ENCODE results near the gene TOR1AIP1. TPM values are rescaled to one million over a fixed set of nuclear protein-coding genes. Genes with fewer than 3 reads are reported as not detected.

Gene TOR1AIP1
- total RNA-seq, 4 donors from 2014 or later: 91.1 to 116 (median 104) TPM

DNA sequence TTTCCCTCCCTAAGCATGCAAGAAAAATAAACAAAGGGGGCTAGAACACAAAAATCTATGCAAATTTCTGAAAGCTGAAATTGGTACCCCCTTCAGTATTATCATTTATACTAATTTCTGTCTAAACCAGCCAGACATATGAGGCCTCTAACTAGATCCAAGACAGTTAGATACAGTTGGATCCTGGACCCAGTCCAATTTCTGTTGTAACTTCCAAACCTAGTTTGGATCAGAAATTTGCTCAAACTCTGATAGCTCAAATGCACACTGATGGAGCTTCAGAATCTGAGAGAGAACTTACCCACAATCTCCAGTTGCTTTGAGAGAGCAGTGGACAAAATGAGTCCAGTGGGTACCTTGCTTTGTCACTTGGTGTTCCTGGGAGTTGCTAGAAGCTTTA is 84.5 kb downstream of the TOR1AIP1 start:
- Histone ChIP-seq H3K4me3 (replicated peaks in 1 of 3) (no peak overlapping the region), H3K27ac (no peak overlapping the region), H3K9me3 (no peaks in the 10 kb centered on the region), H3K36me3 (no peaks in the 10 kb centered on the region), H3K27me3 (no peaks in the 10 kb centered on the region), H3K4me1 (peaks cover 0 to 26% of the 10 kb centered on the region in 2 donors)
- intact Hi-C loops (cut with DNase I): no loop called here
- TF ChIP-seq POLR2A (IDR thresholded peaks at IDR 0.05): no peak
- TF ChIP-seq, protein P1, sequence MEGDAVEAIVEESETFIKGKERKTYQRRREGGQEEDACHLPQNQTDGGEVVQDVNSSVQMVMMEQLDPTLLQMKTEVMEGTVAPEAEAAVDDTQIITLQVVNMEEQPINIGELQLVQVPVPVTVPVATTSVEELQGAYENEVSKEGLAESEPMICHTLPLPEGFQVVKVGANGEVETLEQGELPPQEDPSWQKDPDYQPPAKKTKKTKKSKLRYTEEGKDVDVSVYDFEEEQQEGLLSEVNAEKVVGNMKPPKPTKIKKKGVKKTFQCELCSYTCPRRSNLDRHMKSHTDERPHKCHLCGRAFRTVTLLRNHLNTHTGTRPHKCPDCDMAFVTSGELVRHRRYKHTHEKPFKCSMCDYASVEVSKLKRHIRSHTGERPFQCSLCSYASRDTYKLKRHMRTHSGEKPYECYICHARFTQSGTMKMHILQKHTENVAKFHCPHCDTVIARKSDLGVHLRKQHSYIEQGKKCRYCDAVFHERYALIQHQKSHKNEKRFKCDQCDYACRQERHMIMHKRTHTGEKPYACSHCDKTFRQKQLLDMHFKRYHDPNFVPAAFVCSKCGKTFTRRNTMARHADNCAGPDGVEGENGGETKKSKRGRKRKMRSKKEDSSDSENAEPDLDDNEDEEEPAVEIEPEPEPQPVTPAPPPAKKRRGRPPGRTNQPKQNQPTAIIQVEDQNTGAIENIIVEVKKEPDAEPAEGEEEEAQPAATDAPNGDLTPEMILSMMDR (IDR thresholded peaks at IDR 0.05): no peak
- DNase-seq: no peak

DNA sequence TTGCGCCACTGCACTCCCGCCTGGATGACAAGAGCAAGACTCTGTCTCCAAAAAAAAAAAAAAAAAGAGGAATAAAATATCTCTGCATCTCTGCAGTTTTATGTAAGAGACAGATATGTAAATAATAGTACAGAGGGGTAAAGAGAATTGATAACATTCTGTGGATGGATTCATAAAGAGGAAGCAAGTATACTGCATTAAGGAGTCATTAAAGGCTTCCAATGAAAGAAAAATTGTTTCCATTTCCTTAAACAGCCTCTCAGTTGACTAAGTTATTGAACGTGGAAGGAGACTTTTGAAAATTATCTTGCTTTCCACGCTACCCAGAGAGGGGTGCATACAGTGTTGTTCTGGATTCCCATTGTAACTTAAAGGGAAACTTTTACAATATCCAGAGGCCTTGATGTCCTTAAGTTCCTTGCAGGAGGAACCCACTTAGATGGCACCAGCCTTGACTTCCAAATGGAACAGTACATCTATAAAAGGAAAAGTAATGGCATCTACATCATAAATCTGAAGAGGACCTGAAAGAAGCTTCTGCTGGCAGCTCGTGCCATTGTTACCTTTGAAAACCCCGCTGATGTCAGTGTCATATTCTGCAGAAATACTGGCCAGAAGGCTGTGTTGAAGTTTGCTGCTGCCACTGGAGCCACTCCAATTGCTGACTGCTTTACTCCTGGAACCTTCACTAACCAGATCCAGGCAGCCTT is 86.4 kb downstream of the TOR1AIP1 start:
- Histone ChIP-seq H3K4me1 (peaks cover 0 to 31% of the 10 kb centered on the region in 2 donors), H3K36me3 (no peaks in the 10 kb centered on the region), H3K9me3 (no peaks in the 10 kb centered on the region), H3K27ac (peak overlapping the region in 2 of 3 donors; percentile 69 to 73), H3K27me3 (no peaks in the 10 kb centered on the region), H3K4me3 (replicated peaks in 1 of 3) (no peak overlapping the region)
- no peak for DNase-seq
- WGBS, 2 donors: 96 to 98% methylated on average over 6 of the region's 6 CpGs
- no peak for TF ChIP-seq POLR2A (IDR thresholded peaks at IDR 0.05)
- TF ChIP-seq, protein P1 (IDR thresholded peaks at IDR 0.05): no peak
- intact Hi-C loops (cut with DNase I): no loop called here

DNA sequence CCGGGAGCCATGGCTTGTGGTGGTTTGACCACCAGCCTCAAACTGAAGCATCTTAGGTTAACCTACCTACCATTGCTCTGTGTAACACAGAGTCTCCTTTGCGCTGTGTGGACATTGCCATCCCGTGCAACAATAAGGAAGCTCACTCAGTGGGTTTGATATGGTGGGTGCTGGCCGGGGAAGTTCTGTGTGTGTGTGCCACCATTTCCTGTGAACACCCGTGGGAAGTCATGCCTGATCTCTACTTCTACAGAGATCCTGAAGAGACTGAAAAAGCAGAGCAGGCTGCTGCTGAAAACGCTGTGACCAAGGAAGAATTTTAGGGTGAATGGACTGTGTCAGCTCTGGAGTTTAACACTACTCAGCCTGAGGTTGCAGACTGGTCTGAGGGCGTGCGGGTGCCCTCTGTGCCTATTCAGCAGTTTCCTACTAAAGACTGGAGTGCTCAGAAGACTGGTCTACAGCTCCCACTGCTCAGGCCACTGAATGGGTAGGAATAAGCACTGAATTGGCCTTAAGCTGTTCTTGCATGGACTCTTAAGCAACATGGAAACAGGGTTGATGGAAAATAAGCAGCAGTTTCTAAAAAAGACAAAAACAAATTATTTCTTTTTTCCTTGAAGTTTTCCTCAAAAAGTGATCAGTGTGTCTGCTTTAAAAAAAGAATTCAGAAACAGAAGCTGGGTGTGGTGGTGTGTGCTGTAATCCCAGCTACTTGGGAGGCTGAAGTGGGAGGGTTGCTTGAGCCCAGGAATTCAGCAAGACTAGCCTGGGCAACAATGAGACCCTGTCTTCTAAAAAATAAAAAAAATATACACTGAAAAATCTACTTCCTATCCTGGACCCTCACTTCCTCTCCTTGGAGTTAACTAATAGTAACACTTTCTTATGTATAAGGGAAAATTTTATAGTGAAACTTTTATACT is 87.2 kb downstream of the TOR1AIP1 start:
- Histone ChIP-seq H3K4me1 (peaks cover 0 to 29% of the 10 kb centered on the region in 2 donors), H3K9me3 (no peaks in the 10 kb centered on the region), H3K36me3 (no peaks in the 10 kb centered on the region), H3K27ac (peak overlapping the region; percentile 52 to 73 (median 69)), H3K27me3 (no peaks in the 10 kb centered on the region), H3K4me3 (replicated peaks in 1 of 3) (no peak overlapping the region)
- DNase-seq: no peak
- TF ChIP-seq, protein P1 (IDR thresholded peaks at IDR 0.05): no peak
- TF ChIP-seq POLR2A (IDR thresholded peaks at IDR 0.05): no peak
- WGBS, 2 donors: 67 to 82% methylated on average over 5 to 7 of the region's 8 CpGs
- intact Hi-C loops (cut with DNase I): no loop called here

Other genes starting within 250 kb of the TOR1AIP1 start
- gene FAM163A, start 139.0 kb upstream of the TOR1AIP1 start, total RNA-seq: 1 to 10 TPM in 2 of 4 donors, under 1 TPM in 1, not detected in 1; 0.33 to 3.2 (median 1.3) TPM
- 100 to 1,000 TPM in 2 of 4 donors, 10 to 100 TPM in 2; 70.1 to 115 (median 86.9) TPM for gene TOR1AIP2, start 4.5 kb upstream of the TOR1AIP1 start, total RNA-seq
- 10 to 100 TPM; 58.3 to 78.1 (median 65.2) TPM for gene CEP350, start 72.5 kb downstream of the TOR1AIP1 start, total RNA-seq